Stimulated activated CD8-positive, alpha-beta memory T cell treated with anti-CD3 and anti-CD28 coated beads, Interleukin-12 subunit alpha, Interleukin-12 subunit beta, amount 100 ng/mL, for 4 hours (primary cell): ENCODE data around the gene DOCK4.
"Not testable (repeated sequence)": the region's sequence is repeated elsewhere in the genome, so short reads cannot be mapped to it uniquely, and the experiment has no call there.

Experiments used
- DNase-seq: peaks from one replicate; pipeline ENCODE4 v3.0.0-alpha.2; 2020; ENCODE audit warnings: low read depth

The DOCK4 gene

DNA sequence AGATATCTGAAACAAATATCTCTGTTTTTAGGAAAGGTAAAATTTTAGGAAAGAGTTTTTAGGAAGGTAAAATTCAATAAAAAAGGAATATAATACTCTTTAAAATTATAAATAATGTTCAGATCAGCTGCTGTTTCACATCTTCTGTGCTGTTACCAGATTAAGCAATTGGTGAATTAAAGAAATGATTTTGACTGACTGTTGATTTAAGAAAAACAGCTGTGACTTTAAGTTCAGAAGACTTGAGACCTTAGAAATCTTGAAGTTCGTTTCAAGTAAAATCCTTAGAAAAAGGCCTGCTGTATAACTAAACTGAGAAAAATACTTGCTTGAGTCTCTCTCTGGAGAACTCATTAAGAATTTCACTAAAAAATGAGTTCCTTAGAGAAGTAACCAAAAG, 250.6 kb downstream of the DOCK4 start:
- no peak for DNase-seq

DNA sequence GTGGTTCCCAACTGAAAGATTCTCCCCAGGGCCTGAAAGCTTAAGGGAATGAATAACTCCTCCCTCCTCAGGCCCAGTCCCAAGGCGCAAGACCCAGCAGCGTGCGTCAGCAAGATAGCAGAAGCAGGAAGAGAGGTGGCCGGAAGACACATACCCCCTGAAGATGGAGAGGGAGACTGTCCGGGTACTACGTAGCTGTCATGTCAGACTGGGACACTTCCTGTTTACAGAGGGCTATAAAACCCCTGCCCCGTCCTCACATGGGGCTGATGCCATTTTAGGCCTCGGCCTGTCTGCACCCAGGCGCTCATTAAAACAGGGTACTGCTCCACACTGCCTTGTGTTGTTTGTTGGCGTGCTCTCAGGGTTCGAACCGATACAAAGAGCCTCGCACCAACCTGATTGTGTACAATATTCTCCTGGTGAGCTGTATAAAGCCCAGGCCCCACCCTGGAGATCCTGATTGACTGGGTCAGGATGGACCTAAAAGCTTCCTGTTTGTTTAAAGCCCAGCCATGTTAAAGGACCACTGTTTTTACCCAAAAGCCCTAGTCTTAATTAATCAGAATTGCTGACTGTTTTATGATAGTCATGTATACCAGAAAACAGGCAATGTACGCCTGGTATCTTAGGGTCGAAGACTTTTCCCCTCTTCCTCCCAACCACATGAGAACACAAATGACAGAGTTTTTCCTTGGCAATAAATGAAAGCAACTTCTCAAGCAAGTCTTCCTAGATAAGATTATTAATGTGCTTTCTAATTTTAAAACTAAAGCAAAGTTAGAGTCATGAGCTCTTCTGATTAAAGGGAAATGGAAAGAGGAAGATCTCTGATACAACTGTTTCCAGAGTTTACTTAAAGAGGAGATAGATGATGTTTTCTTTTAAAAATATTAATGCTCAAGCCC, 251.5 kb downstream of the DOCK4 start:
- DNase-seq, result no peak

DNA sequence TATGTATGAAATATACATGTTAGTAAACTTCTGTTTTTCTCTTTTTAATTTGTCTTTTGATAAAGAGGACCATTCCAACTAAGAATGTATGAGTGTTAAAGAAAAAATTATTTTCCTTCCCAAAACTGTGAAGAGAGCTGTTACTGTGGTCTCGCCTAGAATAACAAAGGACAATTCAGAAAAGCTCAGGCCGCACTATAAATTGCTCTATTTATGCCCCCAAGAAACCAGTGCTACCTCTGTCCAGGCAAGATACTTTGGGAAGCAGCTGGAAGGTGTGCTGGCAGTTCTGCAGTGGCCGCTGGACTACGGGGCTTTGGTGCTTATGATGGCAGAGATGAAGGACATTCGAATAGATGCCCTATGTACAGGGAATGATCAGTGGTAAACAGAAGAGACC, 252.1 kb downstream of the DOCK4 start:
- DNase-seq, result no peak

DNA sequence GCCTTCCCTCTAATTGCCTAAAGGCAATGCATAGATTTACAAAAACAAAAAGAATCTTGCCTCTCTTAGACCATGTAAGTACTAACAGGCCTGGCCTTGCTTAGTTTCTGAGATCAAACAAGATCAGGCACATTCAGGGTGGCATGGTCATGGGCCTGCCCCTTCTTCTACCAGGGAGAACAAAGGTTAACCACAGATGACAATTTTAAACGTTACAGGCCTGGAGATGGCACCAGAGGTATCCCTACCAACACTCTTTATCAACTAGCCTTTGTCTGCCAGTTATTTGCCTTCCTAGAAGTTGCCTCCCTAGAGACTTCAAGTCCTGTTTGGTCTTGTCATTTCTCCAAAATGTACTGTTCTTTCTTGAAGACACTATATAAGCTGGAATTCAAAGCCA, 252.6 kb downstream of the DOCK4 start:
- DNase-seq, result no peak

DNA sequence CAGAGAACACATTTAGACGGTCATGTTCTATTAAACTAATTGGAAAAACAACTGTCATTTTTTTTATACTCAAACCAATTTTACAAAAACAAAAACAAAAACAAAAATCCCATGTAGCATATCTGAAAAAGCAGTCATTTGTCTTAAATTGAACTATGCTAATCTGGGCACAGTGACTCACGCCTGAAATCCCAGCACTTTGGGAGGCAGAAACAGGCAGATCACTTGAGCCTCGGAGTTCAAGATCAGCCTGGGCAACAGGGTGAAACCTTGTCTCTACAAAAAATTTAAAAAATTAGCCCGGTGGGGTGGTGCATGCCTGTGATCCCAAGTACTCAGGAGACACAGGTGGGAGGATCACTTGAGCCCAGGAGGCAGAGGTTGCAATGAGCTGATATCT, 253.4 kb downstream of the DOCK4 start:
- no peak for DNase-seq

GRCh38 chr7:111951052-111951451, 255.1 kb downstream of the DOCK4 start:
- DNase-seq, result no peak

- no peak for DNase-seq
Measured at GRCh38 chr7:111942450-111943081, 263.6 kb downstream of the DOCK4 start.

DNA sequence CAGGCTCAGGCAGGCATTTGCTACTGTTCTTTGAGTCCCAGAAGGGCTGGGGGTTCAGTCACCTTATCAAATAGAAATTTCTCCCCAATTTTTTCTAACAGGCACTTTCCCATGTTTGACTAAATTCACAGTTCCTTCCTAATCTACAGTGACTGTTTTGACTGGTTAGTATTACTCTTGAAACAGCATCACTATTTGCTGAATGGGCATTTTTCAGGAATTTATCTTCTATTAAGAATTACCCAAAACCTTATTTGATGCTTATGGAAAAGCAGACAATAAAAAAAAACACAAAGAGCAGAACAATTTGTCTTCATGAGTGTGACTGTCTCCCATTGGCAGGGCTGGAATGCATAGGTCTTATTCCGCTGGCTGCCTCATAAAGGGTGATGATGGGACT, 269.0 kb downstream of the DOCK4 start:
- no peak for DNase-seq

DNA sequence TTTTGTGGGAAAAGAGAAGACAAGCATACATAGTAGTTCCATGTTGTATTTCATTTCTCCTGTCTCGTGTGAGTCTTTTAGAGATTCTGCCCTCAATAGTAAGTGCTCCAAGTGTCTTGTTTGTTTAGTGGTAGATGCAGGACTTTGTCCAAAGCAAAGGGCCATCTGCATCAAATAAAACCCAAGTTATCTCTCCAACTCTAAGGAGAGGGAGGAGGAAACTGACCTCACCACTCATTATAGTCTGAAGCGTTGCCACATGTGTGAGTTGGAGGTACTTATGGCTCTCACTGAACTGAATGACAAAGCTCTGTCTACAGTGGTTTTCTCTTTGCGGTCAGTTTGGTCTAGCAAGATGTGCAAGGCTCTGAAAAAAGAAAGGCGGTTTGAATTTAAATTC, 272.6 kb downstream of the DOCK4 start:
- DNase-seq, result no peak

DNA sequence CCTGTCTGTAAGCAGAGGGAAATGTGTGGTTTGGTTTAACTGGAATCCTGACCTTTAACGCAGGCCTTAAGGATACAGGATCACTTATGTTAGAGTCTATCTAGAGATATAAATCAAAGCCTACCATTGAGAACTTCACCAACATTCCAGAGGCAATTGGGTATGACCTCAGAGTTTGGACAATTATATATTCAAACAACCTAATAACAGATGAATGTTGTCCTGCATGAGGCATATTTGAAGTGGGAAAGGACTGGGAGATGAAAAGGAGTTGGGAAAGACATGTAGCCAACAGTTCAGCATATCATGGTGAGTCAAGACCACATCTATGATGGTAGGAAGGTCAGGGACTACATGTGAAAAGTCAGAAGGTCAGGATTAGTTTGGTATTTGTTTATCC, 274.2 kb downstream of the DOCK4 start:
- DNase-seq, result no peak

- DNase-seq, result no peak
Measured at GRCh38 chr7:111931016-111931517, 275.1 kb downstream of the DOCK4 start.

DNA sequence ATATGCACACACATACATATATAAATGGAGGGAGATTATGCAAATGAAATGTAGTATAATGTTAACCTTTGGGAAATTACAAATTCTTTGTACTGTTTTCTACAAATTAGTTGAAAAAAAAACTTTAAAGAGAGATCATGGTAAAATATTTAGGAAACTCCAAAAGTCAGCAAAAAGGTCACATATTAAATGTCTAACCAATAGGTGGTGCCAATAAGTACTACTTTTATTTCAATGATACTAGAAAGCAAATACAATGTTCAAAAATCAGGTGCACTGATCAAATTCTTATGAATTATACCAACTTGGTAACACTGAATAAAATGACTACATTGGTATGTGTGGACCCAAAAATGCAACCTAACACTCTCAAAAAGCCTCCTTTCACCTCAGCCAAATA, 276.9 kb downstream of the DOCK4 start:
- DNase-seq, result no peak

- no peak for DNase-seq
Measured at GRCh38 chr7:111927353-111928019, 278.7 kb downstream of the DOCK4 start.

GRCh38 chr7:111920329-111920728, 285.9 kb downstream of the DOCK4 start:
- no peak for DNase-seq

GRCh38 chr7:111919631-111920179, 286.5 kb downstream of the DOCK4 start:
- no peak for DNase-seq

GRCh38 chr7:111919164-111919563, 287.0 kb downstream of the DOCK4 start:
- DNase-seq, result no peak

DNA sequence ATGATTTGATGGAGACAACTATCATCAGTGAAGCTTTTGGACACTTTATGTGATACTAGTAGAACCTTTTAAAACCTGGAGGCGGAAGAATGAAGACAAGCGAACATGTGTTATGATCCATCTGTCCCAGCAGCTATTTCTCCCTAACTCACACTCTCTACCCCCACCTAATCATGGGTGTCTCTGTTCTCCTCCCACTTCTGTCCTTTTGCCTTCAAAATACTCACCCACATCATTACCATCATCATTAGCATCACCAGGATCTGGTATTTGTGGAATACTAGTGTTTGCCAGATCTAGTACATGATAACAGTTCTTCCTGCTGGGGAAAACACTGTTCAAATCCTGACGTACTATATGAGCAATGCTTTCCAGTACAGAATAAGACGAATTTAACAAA, 287.7 kb downstream of the DOCK4 start:
- DNase-seq, result no peak

GRCh38 chr7:111917404-111917803, 288.8 kb downstream of the DOCK4 start:
- not testable (repeated sequence) for DNase-seq

DNA sequence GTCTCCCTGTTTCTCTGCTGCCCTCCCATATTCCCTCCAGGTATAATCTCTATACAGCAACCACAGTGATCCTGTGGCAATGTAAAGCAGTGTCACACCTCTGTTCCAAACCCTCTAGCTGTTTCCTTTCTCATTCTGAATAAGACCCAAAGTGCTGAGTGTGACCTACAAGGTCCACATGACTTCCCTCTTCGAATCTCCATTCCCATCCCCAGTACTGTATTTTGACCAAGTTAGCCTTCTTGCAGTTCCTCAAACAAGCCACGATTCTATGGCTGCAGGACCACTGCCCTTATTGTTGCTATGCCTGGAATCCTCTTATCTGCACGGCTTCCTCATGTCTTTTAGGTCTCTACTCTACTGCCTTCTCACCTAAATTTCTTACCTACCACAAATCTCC, 291.9 kb downstream of the DOCK4 start:
- no peak for DNase-seq

DNA sequence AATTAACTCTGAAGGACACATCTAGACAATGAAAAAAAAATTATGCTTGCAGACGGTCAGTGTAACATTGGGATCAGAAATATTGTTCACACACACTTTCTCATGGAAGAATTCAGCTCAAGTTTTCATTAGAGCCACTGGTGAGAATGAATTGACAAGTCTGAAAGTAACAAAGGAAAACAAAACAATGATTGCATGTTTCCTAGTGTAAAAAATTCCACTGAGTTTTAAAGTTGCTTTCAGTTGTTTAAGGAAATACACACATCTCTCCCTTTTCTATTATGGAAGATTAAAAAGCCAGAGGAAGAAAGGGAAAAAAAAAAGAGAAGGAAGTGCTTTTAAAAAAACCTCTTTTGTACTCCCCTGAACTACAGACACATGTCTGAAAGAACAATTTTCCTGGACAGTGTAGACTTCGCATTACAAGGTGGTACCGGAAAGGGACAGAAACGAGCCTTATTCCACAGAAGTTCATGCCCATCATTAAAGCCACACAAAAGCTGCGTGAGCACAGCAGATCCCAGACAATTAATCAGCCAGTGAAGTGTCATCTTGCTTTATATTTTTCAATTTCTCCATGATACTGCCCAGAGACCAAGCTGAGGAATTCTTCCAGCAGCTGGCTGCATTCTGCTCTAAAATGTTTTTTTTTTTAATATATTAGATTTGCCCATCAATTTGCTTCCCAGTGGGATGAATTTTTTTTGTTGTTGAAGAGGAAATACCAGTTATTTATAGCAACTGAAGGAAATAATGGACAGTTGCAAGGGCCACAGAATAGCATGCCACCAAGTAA, 294.8 kb downstream of the DOCK4 start:
- no peak for DNase-seq

DNA sequence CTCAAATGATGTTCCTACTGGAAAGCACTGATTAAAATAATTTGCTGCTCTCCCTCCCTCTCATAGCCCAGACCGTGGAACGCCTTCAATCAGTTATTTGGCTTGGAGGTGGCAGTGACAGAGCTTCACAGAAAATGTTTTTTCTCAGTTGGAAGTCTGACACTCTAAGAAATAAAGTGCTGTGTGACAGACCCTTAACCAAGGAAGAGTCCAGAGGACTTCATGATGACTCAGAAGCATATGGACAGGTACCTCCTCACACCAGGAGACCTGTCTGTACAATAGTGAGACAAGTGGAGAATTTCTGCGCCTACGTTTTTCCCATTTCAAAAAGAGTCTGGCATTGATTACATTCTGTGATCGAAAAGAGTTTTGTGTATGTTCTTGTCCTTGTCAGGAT, 295.5 kb downstream of the DOCK4 start:
- no peak for DNase-seq

GRCh38 chr7:111908673-111909072, 297.5 kb downstream of the DOCK4 start:
- not testable (repeated sequence) for DNase-seq
